ENCODE results near the gene RBM12.
A peak's percentile ranks its signal among the peaks of the same experiment; 100 is the strongest.

Gene RBM12

DNA sequence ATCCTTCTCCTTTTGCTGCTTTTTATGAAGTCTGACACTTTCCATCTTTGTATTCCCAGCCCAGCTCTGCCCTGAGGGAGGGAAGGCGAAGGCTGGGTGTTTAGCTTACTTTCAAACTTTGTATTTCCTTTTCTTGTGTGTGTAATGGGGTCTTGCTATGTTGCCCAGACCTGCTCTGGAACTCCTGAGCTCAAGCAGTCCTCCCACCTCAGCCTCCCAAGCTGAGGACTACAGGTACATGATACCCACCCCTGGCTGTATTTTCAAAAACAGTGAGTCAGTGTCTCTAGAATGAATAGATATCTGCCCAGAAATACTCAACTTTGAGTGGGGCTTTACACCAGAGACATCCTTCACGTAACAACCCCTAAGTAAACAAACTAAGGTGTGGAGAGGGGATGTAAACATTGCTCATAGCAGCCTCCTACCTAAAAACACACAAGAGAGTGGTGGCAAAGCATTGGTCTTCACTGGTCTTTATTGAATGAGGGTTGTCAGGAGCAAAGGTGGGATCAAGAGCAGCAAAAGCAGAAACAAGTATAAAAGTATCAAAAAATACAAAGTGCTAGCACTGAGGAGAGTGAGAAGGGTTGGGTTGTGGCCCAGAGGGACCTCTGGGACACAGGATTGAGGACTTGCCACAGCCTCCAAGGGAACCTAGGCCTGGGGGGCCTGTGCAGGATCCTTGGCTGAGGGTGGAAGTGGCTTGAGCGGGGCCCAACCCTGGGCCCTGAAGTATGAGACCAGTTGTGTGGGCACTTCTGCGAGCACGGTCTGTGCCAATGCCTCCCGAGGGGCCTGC, 38.9 kb downstream of the RBM12 start:
- no peak for DNase-seq (ENCODE audit: low read depth, low spot score)

DNA sequence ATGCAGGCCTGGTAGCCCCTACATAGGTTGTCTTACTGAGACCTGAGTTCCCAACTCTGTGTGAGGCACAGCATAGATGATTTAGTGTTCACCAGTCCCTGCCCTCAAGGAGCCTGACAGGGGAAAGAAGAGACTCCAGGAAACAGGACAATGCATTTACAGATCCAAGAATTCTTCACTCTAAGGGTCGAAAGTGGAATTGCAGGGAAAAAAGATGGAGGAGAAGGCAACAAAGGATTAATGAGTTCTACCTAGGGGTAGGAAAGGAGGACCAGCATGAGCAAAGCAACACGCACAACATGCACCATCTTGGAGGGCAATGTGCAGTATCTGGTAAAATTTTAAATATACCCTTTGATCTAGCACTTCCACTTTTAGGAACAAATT, 43.1 kb downstream of the RBM12 start:
- no peak for DNase-seq (ENCODE audit: low read depth, low spot score)

DNA sequence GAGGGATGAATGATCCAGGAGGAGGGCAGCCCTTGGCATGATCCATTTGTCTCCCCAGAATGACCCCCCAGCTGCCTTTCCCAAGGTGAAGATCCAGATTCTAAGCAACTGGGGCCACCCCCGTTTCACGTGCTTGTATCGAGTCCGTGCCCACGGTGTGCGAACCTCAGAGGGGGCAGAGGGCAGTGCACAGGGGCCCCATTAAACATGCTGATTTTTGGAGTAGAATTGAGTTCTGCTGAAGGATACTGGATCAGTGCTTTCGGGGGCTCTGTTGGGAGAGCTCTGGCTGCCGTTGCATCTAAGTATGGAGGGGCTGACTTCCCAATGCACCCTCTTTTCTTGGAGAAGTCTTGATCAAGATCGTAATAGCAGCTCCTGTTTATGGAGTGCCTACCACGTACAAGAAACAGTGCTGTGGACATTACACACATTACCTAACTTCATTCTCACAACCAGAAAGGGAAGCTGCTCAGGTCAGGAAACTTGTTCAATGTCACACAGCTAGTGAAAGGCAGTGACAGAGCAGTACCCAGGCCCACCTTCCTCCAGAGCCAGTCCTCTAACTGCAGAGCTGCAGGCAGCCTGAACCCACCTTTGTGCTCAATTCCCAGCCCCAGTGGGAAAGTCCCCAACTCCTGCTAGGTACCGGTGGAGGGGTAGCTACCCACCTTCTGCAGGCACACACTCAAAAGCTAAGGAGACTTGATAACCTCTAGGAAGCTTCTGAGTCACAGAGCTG, 43.7 kb downstream of the RBM12 start:
- no peak for DNase-seq (ENCODE audit: low read depth, low spot score)

DNA sequence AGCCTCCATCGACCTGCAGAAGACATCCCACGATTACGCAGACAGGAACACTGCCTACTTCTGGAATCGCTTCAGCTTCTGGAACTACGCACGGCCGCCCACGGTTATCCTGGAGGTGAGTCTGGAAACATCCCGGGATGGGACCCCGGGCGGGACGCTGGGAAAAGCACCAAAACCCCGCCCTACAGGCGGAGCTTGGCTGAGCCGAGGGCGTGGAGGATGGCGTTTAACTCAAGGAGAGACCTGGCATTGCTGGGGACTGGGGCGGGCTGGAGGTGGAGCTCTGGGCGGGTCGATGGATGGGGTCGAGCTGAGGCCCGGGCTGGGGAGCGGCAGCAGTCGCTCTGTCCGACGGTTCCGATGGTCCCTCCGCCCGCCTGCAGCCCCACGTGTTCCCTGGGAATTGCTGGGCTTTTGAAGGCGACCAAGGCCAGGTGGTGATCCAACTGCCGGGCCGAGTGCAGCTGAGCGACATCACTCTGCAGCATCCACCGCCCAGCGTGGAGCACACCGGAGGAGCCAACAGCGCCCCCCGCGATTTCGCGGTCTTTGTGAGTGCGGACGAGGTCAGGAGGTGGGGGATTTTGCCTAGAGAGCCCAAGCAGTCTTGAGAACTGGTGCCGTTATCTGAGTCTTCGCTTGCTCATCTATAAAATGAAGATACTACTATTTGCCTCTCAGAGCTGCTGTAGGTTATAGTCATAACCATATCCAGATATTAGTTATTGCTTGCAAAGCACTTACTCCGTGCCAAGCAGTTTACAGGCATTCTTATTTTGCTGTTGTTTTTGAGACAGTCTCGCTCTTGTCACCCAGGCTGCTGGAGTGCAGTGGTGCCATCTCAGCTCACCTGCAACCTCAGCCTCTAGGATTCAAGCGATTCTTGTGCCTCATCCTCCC, 45.3 kb downstream of the RBM12 start:
- DNase-seq (ENCODE audit: low read depth, low spot score) = peak; percentile 96

DNA sequence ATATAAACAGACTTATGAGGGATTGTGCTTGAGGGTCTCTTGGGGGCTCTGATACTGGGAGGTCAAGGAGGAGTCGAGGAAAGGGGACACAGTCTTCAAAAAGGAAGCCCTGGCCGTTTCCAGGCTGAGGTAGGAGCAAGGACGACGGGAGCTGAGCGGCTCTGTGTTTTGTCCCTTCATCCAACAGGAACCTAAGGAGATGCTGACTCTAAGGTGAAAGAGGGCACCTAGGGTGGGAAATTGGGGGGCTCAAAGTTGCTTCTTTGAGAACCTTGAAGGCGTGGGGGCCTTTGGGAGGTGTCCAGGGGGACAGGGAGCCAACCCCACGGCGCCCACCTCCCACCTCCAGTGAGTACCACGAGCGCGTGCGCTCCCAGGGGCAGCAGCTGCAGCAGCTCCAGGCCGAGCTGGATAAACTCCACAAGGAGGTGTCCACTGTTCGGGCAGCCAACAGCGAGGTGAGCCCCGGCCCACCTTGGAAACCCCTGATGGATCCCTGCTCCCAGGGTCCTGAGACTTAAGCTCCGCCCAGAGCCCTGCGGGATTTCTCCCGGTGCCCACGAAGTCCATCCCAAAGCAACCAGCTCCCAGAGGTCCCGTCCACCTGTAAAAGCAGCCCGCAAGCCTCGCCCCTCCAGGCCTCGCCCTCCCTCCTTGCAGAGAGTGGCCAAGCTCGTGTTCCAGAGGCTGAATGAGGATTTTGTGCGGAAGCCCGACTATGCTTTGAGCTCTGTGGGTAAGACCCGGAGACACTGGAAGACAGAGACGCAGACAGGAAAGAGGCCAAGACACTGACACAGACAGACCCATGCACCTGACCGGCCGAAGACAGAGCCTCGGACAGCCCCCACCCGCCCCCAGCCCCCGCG, 46.2 kb downstream of the RBM12 start:
- peak; percentile 33 for DNase-seq (ENCODE audit: low read depth, low spot score)

DNA sequence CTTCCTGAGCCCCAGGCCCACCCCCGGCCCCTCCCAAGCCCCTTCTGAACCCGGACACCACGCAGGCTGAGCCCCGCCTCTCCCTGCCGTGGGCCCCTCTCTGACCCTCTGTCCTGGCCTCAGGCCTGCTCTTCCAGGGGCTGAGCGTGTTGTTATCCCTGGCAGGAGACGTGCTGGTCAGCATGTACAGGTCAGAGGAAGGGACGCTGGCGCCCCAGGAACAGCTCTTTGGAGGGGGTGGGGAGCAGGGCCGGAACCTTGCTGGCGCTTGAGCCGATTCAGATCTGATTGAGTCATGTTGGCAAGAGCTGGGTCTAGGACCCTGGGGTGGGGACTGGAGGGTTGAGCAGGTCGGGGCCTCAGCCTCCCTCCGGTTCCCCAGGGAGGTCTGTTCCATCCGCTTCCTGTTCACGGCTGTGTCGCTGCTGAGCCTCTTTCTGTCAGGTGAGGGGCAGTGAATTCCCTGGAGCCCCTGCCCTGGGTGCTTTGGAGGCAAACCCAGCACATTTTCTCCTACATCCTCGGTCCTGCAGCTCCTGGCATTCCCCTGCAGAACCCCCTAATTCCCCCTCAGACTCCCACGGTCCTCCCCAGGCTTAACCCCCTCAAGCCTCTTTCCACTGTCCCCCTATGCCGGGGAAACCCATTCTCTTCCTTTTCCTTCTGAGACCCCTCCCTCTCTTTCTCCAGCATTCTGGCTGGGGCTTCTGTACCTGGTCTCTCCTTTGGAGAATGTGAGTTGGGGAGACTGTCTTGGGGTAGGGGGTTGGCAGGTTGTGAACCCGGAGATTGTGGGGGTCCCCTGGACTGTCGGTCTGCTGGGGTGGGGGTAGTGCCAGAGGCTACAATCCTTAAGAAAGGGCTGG, 47.1 kb downstream of the RBM12 start:
- DNase-seq (ENCODE audit: low read depth, low spot score) = peak; percentile 86

DNA sequence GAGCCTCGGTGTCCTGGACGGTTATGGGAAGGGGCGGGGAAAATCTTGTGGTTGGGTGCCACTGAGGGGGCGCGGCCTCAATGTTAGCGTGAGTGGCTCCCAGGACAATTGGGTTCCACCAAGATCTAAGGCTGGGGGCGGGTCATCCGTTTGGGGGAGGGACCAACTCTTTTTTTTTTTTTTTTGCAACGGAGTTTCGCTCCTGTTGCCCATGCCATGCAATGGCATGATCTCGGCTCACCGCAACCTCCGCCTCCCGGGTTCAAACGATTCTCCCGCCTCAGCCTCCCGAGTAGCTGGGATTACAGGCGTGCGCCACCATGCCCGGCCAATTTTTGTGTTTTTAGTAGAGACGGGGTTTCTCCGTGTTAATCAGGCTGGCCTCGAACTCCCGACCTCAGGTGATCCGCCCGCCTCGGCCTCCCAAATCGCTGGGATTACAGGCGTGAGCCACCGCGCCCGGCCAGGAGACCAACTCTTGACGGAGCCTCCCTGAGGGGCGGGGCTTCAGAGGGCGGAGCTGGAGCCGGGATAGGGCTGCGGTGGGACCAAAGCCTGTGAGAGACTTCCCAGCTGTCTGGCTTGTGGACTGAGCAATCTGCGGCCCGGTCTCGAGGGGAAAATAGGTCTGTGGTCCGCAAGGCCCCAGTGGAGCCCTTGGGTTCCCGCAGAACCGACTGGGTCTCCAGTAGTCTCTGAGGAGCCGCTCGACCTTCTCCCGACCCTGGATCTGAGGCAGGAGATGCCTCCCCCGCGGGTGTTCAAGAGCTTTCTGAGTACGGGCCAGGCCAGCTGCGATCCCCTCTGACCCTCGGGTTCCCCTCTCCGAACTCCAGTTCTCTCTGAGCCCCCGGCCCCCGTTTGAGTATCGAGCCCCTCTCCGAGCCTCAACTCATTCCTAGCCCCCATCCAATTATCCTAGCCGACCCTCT, 48.0 kb downstream of the RBM12 start:
- DNase-seq (ENCODE audit: low read depth, low spot score) = peak; percentile 99

DNA sequence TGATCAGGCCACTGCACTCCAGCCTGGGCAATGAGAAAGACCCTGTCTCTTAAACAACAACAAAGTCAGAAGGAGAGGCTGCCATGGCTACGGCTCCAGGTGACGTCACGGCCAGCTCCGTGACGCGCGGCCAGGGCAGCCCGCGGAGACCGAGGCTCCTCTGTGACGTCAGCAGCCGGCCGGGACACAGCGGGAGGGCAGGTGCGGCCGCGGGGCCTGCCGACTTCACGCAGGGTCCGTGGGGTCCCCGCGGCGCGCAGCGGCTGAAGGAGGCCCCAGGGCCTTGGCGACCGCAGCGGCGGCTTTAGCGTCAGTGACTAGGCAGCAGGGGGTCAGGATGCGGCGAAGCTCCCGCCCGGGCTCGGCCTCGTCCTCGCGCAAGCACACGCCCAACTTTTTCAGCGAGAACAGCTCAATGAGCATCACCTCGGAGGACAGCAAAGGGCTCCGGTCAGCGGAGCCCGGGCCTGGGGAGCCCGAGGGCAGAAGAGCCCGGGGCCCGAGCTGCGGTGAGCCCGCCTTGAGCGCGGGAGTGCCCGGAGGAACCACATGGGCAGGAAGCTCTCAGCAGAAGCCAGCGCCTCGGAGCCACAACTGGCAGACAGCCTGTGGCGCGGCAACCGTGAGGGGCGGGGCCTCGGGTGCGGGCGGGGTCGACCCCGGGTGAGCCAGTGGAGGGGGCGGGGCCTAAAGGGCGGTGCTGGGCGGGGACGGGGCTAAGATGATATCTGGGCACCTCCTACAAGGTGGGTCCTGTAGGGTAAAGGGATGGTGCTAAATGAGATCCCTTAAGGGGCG, 48.8 kb downstream of the RBM12 start, which contains the start of gene SPAG4:
Gene SPAG4, plus strand, starts transcription at position 163 of the 798 bp plus-strand sequence. Its CDS starts 175 bp downstream, at position 338.
- no peak for DNase-seq (ENCODE audit: low read depth, low spot score)

DNA sequence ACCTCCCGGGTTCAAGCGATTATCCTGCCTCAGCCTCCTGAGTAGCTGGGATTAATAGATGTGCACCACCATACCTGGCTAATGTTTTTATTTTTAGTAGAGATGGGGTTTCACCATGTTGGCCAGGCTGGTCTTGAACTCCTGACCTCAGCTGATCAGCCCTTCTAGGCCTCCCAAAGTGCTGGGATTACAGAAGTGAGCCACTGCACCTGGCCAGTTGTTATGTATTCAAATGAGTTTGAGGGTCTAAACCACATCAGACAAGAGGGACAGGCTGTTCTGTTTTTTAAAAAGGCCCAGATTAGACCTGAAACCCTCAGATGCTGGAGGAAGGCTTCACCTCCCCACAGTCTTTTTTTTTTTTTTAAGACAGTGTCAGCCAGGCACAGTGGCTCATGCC, 53.2 kb downstream of the RBM12 start:
- no peak for DNase-seq (ENCODE audit: low read depth, low spot score)

DNA sequence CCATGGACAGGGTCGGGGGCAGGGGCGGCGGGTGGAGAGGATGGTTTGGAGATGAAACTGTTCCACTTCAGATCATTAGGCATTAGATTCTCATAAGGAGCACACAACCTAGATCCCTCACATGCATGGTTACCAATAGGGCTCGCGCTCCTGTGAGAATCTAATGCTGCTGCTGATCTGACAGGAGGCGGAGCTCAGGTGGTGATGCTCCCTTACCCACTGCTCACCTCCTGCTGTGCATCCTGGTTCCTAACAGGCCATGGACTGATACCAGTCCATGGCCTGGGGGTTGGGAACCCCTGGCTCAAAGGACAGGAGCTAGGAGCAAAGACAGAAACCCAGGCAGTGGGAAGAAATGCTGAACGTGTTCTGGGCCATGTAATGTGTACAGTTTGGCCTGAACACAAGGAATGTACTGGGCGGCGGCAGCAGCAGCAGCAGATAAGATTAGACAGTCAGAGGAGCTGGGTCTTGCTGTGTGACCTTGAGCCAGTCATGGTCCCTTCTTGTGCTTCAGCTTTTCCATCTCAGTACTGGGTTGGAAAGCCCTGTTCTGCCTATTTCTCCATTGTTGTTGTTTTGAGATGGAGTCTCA, 53.8 kb downstream of the RBM12 start:
- DNase-seq (ENCODE audit: low read depth, low spot score) = peak; percentile 32

DNA sequence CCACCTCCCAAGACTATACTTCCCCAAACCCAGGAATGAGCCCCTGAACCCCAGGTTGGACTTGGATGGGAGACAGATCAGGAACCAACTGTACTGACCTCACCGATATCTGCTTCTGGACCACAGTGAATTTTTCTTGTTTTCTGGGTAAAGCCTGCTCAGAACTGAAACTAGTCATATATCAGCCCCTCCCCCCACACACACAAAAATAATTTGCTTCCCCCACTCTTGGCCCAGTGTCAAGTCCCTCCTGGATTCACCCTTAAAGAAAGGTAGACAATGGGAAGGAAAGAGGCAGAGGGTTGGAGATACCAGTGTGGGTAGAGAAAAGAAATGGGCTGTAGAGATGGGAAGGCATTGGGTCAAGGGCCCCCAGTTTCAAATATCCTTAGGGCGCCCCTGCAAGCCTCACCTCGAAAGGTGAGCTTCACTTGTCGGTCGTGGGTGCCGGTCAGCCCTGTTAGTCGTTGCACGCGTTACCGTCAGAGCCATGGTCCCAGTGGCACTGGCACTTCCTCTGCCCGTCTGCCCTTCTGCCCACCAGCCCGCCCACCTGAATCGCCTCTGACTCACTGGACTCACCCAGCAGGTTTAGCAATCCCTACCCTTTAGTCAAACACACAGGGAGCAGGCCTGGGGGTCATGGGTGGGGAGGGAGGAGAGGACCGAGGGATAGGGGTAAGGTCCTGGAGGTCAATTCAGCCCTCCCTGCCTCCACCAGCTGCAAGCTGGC, 57.5 kb downstream of the RBM12 start:
- DNase-seq (ENCODE audit: low read depth, low spot score) = no peak

DNA sequence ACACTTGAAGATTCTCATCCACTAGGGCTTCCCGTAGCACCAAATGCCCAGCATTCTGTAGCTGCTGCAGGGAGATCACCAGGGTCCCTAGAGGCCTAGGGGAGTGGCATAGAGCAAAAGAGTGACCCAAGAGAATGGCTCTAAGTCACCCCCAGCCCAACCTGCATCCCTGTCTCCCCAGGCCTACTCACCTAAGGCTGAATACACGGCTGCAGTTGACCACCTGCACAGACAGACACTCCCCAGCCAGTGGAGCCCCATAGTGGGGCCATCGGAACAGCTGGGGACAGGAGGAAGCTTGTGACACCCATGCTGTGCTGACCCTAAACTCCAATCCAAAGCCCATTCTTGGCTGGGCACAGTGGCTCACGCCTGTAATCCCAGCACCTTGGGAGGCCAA, 58.6 kb downstream of the RBM12 start:
- no peak for DNase-seq (ENCODE audit: low read depth, low spot score)

DNA sequence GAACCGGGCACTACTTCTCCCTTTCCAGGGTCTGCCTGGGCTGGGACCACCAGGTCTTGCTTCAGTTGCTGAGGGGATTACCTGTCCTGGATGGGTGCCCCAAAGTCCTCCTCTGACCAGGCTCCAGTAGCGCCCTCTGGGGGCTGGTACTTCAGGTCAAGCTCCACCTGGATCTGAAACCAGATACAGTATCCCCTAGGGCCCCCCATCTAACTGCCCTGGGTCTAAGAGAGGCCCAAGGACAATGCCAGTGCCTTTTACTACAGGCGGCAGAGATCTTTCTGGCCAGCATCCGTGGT, 60.3 kb downstream of the RBM12 start:
- peak; percentile 56 for DNase-seq (ENCODE audit: low read depth, low spot score)

DNA sequence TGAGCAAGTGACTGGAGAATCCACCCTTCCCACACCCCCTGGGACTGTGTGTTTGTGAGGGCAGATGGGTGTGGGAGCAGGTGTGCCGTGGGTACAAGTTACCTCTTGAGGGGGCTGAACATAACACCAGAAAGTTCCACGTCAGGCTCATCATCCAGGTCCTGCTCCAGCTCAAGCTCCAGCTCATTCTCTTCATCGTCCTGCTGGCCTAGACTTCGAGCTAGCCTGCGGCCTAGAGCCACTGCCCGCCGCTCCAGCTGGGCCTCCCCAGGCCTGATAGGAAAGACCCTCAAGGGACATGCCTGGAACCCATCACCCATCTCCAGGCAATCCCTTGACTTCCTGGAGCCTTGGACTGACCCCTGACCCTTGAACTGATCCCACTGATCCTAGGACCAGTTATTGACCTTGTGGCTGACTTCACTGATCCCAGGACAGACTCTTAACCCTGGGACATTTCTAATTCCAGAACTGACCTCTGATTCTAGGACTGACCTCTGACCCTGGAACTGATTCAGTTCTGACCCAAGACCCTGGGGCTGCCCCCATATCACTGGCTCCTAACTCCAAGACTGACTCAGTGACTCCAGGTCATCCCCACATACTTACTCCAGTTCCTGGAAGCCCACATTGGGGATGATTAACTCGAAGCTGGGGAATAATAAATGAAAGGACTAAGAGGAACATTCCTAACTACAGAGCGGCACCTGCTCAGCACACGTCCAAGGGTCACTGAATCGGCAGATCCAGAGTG, 60.8 kb downstream of the RBM12 start:
- no peak for DNase-seq (ENCODE audit: low read depth, low spot score)

DNA sequence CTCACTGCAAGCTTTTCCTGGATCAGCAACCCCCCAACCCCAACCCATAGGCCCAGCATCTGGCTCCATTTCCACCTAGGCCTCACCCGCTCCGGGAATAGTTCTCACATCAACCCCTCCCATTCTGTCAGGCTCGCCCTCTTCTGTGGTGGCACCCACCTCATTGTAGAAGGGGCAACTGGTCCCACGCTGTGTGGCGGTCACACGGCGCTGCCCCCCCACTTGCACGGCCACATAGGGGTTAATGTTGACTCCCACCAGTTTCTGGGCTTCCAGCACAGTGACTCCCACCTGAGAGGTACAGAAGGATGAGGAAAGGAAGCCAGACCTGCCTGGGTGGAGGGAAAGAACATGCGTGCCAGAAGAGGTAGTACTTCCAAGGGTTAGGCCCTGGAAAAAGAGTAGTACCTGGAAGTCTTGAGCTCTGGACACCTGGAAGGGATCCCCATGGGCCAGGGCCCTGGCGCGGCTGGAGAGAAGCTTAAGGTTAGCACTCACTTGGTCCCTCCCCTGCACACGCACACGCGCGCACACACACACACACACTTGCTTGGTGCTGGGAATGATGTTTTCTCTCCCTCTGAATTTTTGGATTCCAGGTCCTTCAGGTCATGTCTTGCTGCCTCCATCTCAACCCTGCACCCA, 61.7 kb downstream of the RBM12 start:
- DNase-seq (ENCODE audit: low read depth, low spot score) = no peak

DNA sequence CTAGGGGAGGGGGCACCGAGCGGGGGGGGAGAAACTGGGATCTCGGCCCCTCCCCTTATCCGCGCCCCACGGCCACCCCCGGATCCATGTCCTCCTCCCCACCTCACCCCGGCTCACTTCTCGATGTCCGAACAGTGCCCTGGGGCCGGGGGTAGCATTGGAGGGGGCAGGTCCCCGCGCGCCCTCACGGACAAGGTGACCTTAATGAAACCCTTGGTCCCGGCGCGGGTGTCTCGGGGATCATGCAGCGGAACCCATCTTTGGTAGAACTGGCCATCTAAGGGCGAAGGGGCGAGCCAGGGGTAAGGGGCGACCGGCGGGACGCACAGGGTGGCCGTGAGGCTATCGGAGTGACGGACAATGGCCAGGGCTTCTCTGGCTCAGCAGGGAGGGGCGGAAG, 62.7 kb downstream of the RBM12 start:
- no peak for DNase-seq (ENCODE audit: low read depth, low spot score)
